A673 (cell line): ENCODE results near the gene STT3B. TPM values are rescaled to one million over a fixed set of nuclear protein-coding genes. Genes with fewer than 3 reads are reported as not detected.

ENCODE experiments used
- BruUV-seq: library from RNA; stranded (reverse); fragments of 400-500 nt; replicated peaks from 2 replicates; lab custom pipeline; 2021; lab: Mats Ljungman, UMichigan
- CTCF ChIA-PET: fragments of 300-600 bp; sonication (Branson Sonifier 250); formaldehyde crosslinking; loops from one replicate; lab custom pipeline; 2022; ENCODE audit warnings: antibody characterized with exemption; lab: Charles Lee
- POLR2A ChIA-PET: fragments of 300-600 bp; sonication (Branson Sonifier 250); formaldehyde crosslinking; loops from one replicate; lab custom pipeline; 2022; ENCODE audit warnings: antibody characterized with exemption; ENCODE audit not compliant: low non-redundant PET; lab: Charles Lee
- DNase-seq: peaks from one replicate; pipeline ENCODE4 v3.0.0-alpha.2; 2015; ENCODE audit warnings: low spot score
- H3K27ac ChIP-seq: fragments of 200-600 bp; sonication (generic); 2 replicates; pipeline ENCODE4 v1.5.1; 2016; ENCODE audit warnings: mixed run types, low read depth, mild to moderate bottlenecking, mixed read lengths, antibody characterized with exemption, low read length; ENCODE audit not compliant: poor library complexity, severe bottlenecking
- H3K27me3 ChIP-seq: fragments of 200-600 bp; sonication (generic); replicated peaks from 2 replicates; pipeline ENCODE4 v1.6.1; 2017; ENCODE audit warnings: mixed run types, low read depth, mild to moderate bottlenecking, mixed read lengths, antibody characterized with exemption, low read length; ENCODE audit not compliant: insufficient read depth, poor library complexity
- H3K36me3 ChIP-seq: fragments of 200-600 bp; sonication (generic); 2 replicates; pipeline ENCODE4 v1.6.1; 2016; ENCODE audit warnings: mixed run types, mild to moderate bottlenecking, mixed read lengths, antibody characterized with exemption, low read length; ENCODE audit not compliant: insufficient read depth, poor library complexity, severe bottlenecking
- H3K4me1 ChIP-seq: fragments of 200-600 bp; sonication (generic); 2 replicates; pipeline ENCODE4 v1.6.1; 2017; ENCODE audit warnings: mixed run types, mild to moderate bottlenecking, mixed read lengths, antibody characterized with exemption, low read length; ENCODE audit not compliant: insufficient read depth, poor library complexity, severe bottlenecking
- H3K4me3 ChIP-seq: fragments of 200-600 bp; sonication (generic); 2 replicates; pipeline ENCODE4 v1.5.1; 2016; ENCODE audit warnings: low read depth, mixed run types, mild to moderate bottlenecking, mixed read lengths, low read length; ENCODE audit not compliant: poor library complexity, severe bottlenecking
- H3K9me3 ChIP-seq: fragments of 200-600 bp; sonication (generic); 2 replicates; pipeline ENCODE4 v1.6.1; 2016; ENCODE audit warnings: mixed run types, low read depth, mild to moderate bottlenecking, mixed read lengths, antibody characterized with exemption, low read length; ENCODE audit not compliant: poor library complexity, severe bottlenecking
- CTCF ChIP-seq: fragments of 300-800, 200-600 bp; sonication (generic); conservative IDR thresholded peaks from 2 replicates; pipeline ENCODE4 v1.5.1; 2017; ENCODE audit warnings: low read depth, mild to moderate bottlenecking, antibody characterized with exemption, low read length, moderate library complexity, mixed read lengths
- EZH2 ChIP-seq: fragments of 200-600 bp; sonication (generic); IDR thresholded peaks from 2 replicates; pipeline ENCODE4 v1.6.1; 2017; ENCODE audit warnings: borderline replicate concordance, low read depth, mild to moderate bottlenecking, mixed read lengths, antibody characterized with exemption, low read length; ENCODE audit not compliant: poor library complexity, severe bottlenecking
- intact Hi-C: fragments of 100-400 bp; cut with micrococcal nuclease; formaldehyde crosslinking; loops from one replicate; pipeline ENCODE4 v1.10.0; 2022; ENCODE audit not compliant: unreplicated experiment
- total RNA-seq: library from RNA; stranded (reverse); gene quantifications from 2 replicates; pipeline ENCODE4 v1.2.3, GENCODE V29; 2021

STT3B gene
- total RNA-seq, 1 experiment from 2014 or later = 137 TPM

DNA sequence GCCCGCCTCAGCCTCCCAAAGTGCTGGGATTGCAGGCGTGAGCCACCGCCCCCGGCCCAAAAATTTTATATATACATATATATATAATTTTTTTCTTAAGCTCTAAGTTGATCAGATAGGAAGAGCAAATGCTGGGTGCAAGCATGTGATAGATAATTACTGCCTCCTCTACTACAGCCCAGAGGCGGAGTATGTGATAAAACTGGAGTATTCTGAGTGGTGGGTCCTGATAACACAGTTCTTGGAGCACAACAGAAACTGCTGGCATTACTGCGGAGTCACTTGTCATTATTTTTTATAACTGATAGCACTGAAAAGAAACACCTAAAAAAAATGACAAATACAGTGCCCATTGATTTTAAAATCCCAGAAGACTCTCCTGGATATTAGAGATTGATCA, 41.1 kb upstream of the STT3B start:
- Histone ChIP-seq H3K9me3 (peaks cover 9% of the 10 kb centered on the region), H3K36me3 (no peaks in the 10 kb centered on the region), H3K27ac (no peak overlapping the region), H3K4me3 (no peak overlapping the region), H3K27me3 (no peaks in the 10 kb centered on the region), H3K4me1 (no peaks in the 10 kb centered on the region)
- no TSS peak for BruUV-seq
- POLR2A ChIA-PET = no interaction called here
- CTCF ChIA-PET = no interaction called here
- no peak for DNase-seq
- TF ChIP-seq CTCF = no peak
- no peak for TF ChIP-seq EZH2
- intact Hi-C loops = no loop called here

GRCh38 chr3:31493149-31493548, 39.6 kb upstream of the STT3B start:
- intact Hi-C loops = no loop called here
- no peaks in the 10 kb centered on the region for H3K27me3 ChIP-seq
- H3K27ac ChIP-seq = no peak overlapping the region
- ChIA-PET POLR2A (no interaction called here), CTCF (no interaction called here)
- no peaks in the 10 kb centered on the region for H3K4me1 ChIP-seq
- H3K36me3 ChIP-seq = no peaks in the 10 kb centered on the region
- no TSS peak for BruUV-seq
- DNase-seq = no peak
- TF ChIP-seq CTCF = no peak
- no peak for TF ChIP-seq EZH2
- peaks cover 9% of the 10 kb centered on the region for H3K9me3 ChIP-seq
- no peak overlapping the region for H3K4me3 ChIP-seq

- Histone ChIP-seq H3K27ac (no peak overlapping the region), H3K4me3 (no peak overlapping the region), H3K9me3 (no peaks in the 10 kb centered on the region), H3K36me3 (no peaks in the 10 kb centered on the region), H3K27me3 (no peaks in the 10 kb centered on the region), H3K4me1 (no peaks in the 10 kb centered on the region)
- no TSS peak for BruUV-seq
- CTCF ChIA-PET = no interaction called here
- POLR2A ChIA-PET = no interaction called here
- no peak for DNase-seq
- intact Hi-C loops = no loop called here
- TF ChIP-seq CTCF = no peak
- TF ChIP-seq EZH2 = no peak
Measured at GRCh38 chr3:31495971-31496665, 36.6 kb upstream of the STT3B start.
